Epidermal melanocyte (primary cell): ENCODE measurements around the gene FKBP5.
"Not testable (repeated sequence)": the region's sequence is repeated elsewhere in the genome, so short reads cannot be mapped to it uniquely, and the experiment has no call there.

ENCODE experiments used
- DNase-seq: peaks from one replicate; pipeline ENCODE4 v3.0.0; 2011; ENCODE audit warnings: low spot score; ENCODE audit not compliant: insufficient read length

The FKBP5 gene

GRCh38 chr6:35550437-35550836 is 138.3 kb downstream of the FKBP5 start:
- no peak for DNase-seq

GRCh38 chr6:35547676-35548075 is 141.0 kb downstream of the FKBP5 start:
- DNase-seq: no peak

- no peak for DNase-seq
Observed at GRCh38 chr6:35544769-35545361, 143.8 kb downstream of the FKBP5 start.

- DNase-seq: no peak
Observed at GRCh38 chr6:35543459-35544193, 145.1 kb downstream of the FKBP5 start.

GRCh38 chr6:35541836-35542235 is 146.9 kb downstream of the FKBP5 start:
- no peak for DNase-seq

- DNase-seq: no peak
Observed at GRCh38 chr6:35539223-35539622, 149.5 kb downstream of the FKBP5 start.

- DNase-seq: not testable (repeated sequence)
Observed at GRCh38 chr6:35535847-35536246, 152.9 kb downstream of the FKBP5 start.

GRCh38 chr6:35534407-35535170 is 154.1 kb downstream of the FKBP5 start:
- DNase-seq: no peak

GRCh38 chr6:35533981-35534380 is 154.7 kb downstream of the FKBP5 start:
- DNase-seq: no peak

GRCh38 chr6:35532126-35532525 is 156.6 kb downstream of the FKBP5 start:
- DNase-seq: no peak

GRCh38 chr6:35524380-35525020 is 164.2 kb downstream of the FKBP5 start:
- no peak for DNase-seq
